ENCODE results near the gene PRDM11.
"Not testable (repeated sequence)": the region's sequence is repeated elsewhere in the genome, so short reads cannot be mapped to it uniquely, and the experiment has no call there.

PRDM11 gene

DNA sequence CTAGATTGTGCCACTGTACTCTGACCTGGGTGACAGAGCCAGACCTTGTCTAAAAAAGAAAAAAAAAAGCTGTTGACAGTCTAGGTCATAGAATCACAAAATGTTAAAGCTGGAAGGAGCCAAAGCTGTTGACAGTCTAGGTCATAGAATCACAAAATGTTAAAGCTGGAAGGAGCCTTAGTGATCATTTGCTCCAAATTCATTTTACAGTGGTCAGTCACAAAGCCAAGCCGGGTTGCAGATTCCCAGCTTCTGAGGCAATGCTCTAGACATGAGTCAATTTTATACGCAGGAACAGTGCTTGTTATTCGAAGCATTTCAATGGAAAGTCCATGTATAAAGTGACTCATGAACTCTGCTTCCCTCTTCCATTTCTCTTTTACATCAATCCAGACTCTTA, 92.3 kb downstream of the PRDM11 start:
- no peak for DNase-seq

DNA sequence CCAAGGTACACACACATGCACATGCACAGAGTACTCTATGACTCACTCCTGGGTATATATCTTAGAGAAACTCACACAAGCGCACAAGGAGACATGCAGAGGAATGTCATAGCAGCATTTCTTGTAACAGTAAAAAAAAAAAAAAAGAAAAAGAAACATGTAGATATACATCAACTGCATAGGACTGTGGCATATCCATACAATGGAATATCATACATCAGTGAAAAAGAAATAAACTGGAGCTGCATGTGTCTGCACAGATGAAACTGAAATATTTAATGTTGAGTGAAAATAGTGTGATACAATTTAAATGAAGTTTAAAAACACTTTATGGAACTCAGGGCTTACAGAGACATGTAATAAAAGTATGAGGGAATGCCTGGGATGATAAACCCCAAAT, 93.3 kb downstream of the PRDM11 start:
- no peak for DNase-seq

DNA sequence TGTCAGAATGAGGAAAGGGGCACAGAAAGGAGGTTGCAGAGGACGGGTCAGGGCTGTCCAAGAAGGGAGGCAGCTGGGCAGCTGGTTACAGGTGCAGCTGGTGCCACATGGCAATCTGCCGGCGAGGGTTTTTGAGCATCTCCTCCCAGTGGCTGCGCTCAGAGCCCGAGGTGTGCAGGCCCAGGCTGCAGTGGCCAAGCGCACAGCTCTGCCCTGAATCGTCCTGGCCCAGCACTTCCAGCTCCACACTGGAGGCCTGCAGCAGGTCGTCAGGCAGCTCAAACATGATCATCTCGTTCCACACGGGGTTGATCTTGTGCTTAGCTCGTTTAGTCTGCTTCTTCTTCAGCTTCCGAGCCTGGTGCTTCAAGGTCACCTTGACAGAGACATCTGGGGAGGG, 97.5 kb downstream of the PRDM11 start:
- DNase-seq: no peak

DNA sequence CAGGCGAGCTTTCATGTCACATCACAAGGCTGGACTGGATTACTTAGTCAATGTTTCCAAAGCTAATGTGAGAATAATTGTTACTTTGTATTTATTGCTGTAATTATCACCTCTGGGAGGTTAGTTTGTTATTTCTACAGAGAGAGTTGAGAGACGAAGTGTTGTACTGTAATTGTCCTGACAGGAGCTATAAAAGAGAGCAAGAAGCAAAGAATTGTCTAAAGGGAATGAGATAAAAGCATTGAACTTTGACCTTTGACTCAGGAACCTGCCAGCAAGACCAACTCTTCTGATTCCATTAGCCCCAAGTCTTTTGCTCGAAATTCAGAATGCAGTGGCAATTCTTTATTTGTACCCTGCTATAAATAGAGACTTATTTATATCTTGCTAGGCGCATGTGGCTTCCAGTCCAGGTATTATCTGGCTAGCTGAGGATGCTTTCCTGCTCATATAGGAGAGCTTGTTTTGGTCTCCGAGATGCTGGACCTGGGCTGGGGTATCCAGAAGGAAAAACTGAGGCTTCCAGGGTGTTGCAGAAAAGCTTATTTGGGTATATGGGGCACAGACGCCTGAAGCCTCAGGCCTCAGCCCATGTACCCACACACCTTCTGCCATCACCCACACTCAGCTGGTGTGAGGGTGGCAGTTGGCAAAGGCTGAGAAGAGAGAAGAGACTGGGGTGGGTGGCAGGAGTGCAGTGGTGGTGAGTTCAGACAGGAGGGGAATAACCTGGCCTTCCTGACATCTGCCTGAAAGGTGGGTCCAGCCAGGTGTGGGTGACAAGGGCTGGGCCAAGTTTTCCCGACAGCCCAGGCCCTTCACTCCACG, 99.0 kb downstream of the PRDM11 start:
- no peak for DNase-seq

DNA sequence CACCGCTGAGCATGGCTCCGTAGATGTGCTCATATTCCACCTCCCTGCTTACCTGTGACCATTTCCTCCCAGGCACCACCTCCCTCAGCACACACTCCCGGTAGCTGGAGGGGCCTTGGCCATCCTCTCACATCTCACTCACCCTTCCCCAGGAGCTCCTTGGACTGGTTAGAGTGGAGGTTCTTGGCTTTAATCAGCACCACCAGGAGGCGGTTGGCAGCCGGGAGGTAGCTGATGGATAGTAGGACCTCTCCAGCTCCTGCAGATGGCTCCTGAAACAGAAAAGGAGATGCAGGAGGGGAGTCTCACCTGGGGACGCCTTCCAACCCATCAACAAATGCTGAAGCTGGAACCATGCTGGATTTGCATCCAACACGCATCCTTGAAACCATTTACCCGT, 99.8 kb downstream of the PRDM11 start:
- no peak for DNase-seq

DNA sequence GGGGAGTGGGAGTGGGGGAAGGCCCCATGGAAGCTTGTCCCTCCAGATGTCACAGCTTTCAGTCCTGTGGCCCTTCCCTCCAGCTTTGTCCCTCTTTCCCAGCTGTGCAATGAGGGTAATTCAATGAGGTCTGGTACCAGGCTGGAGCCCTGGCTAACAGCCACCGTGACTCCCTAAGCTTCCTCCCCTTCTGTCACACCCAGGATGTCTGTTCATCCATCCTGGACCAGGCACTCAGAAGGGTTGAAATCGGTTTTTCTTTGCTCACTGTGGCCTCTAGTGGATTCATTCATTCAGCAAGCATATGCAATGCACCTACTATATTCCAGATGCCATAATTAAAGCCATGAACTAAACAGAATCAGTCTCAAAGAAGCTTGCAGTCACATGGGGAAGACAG, 101.0 kb downstream of the PRDM11 start:
- DNase-seq: no peak

DNA sequence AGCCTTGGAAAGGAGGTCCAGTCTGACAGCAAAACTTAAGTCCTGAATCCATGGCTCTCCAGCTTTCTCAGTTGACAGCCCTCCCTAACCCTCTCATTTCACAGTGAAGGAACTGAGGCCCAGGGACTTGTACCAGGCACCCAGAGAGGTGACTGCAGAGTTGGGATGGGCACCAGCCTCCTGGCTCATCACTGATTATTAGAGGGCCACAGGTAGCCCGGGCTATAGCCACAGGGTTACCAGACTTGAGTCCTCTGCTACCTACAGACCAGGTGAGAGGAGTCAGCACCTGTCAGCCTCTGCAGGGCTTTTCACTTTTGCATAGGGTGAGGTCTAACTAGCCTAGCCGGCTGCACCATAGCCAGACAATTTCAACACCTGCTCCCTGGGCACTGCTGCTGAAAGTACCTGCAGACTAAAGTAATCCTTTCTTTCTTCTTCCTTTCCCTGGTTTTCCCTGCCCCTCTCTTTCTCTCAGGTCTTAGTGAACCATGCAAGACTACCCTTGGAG, 102.1 kb downstream of the PRDM11 start:
- DNase-seq: no peak

DNA sequence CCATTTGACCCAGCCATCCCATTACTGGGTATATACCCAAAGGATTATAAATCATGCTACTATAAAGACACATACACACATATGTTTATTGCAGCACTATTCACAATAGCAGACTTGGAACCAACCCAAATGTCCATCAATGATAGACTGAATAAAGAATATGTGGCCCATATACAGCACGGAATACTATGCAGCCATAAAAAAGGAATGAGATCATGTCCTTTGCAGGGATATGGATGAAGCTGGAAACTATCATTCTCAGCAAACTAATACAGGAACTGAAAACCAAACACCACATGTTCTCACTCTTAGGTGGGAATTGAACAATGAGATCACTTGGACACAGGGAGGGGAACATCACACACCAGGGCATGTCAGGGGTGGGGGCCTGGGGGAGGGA, 102.9 kb downstream of the PRDM11 start:
- not testable (repeated sequence) for DNase-seq

DNA sequence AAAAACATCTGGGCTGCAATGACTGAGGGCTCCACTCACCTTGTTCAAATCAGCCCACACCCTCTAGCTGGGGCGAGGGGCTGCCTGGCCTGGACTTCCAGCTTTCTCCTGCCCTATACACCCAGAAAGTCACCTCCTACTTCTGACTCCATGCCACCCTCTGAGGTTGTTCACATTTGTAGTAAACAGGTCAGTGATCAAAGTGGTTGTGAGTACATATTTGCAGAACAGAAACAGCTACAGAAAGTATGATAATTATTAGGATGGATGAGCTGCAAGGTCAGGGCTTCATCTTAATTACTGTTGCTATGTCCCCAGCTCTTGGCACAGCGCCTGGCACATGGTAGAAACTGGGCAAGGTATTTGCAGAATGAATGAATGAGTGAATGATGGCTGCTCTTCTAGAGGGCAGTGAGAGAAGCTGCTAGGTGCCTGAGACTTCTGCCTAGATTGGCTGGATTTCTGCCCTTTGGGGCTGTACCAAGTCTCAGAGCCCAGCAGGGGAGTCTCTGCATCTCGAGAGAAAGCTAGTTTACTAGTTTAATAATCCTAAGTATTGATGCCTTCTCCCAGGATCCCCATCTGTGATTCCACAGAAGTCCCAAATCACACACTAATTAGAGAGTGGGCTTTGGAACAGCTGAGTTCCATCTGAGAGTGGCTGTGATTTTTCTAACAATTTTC, 103.7 kb downstream of the PRDM11 start:
- no peak for DNase-seq

DNA sequence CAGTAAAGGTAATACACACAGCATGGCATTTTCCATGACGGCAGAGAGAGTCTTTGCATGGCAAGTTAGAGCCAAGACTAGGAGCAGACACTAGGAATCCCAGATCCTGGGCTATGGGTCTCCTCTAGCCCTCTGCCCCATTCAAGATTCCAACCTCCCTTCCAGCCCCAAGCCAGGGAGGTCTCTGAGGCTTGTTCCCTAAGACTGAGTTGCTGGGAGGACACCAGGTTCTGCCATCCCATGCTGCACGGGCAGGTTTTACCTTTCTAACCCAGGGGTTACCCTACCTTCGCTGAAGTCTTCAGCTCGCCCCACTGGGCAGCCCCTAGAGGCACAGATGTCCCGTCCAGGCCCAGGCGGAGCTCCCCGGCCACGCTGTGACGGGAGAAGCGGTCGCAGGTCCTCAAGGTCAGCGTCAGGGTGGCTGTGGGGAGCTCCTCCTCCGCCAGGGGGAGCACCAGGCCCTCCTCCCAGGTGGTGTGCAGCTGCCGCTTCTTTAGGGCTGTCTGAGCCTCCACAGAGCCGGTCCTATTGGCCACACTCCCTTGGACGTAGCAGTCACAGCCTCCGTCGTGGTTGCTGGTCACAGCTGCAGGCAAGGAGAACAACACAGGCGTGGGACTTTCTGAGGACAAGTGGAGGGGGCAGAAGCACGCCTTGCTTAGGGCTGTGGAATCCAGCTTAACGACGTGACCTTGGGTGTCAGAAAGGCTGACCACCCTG, 105.9 kb downstream of the PRDM11 start:
- DNase-seq: no peak

DNA sequence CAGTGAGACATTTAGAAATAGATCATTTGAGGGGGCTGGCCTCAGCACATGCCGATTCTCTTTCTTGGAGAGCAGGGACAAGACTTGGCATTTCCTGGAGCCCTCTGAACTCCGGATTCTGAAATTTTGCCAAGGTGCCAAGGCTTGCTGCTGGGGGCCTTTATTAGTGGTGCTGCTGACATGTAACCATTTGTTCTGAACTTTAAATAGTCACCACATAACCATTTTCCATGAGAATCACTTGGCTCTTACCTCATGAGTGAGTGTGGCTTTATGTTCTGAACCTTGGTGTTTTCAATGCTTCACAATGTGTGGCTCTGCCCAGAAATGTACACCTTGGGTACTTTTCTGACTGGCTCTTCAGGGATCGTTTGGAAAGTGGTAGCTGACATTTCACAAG, 106.4 kb downstream of the PRDM11 start:
- no peak for DNase-seq

DNA sequence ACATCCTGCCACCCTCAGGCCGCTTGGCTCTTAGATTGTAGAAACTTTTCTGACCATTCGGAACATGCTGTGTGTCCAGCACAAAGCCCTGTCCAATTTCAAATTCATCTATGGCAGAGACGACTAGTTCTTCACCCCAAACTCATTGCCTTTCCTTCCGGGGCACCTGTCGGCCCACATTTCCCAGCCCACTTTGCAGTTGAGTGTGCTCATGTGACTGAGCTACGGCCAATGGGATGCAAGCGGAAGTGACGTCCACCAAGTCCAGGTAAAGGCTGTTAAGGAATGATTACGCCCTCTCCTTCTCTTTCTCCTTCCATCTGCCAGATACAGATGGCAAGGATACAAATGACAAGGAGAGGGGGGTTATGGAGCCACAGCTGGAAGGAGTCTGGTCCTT, 107.2 kb downstream of the PRDM11 start:
- no peak for DNase-seq

DNA sequence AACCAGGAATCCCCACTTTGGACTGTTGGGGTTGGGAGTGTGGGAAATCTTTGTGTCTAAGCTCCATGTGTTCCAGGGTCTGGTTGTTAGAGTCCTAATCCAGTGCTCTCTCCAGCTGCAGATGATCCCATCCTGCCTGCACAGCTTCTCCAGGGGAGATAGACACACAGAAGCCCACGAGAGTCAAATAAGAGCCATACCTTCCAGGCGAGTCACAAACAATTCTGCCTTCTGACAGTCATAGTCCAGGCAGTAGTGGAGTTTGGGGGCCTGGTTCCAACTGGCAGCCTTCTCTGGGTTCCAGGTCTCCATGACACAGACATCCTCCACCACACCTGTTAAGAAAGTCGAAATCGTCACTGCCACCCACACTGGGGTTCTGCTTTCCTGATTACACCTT, 107.6 kb downstream of the PRDM11 start:
- no peak for DNase-seq

DNA sequence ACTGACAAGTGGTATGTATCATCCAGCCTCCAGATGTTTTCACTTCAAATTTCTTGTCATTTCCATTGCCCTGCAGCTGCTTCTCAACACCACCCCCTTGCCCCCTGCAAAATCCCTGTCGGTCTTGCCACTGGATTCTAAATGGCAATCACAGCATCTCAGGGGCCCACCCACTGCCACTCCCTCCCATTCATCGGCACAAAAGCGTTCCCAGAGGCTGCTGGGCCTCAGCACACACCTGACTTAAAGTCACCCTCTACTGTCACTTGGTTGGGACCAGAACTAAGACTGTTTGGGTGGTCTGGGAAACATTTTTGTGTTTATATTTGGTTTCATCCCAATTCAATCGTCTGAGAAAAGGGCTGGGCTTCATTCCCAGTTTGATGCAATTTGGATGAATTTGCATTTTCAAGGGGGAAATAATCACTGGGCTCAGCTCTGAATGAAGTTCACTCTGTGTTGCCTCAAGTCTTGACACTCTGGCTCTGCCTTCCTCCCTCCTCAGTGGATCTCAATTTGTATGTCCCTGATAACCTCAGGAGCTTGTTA, 112.6 kb downstream of the PRDM11 start:
- DNase-seq: no peak

DNA sequence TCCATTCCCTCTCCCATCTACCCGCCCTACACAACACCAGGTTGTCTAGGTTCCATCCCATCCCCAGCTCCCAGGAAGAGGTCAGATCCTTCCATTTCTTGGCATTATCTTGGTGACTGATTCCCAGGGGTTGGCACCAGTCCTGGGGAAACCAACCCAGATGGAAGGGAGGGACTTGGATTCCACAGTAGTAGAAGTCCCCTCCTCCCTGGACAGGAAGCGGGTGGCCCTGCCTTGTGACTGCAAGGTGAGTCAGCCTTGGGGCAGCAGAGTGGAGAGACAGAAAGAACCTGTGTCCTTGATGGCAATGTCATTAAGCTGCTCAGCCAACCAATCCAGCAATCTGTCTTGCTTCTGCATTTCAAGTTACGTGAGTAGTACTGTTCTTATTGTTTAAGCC, 113.2 kb downstream of the PRDM11 start:
- no peak for DNase-seq

DNA sequence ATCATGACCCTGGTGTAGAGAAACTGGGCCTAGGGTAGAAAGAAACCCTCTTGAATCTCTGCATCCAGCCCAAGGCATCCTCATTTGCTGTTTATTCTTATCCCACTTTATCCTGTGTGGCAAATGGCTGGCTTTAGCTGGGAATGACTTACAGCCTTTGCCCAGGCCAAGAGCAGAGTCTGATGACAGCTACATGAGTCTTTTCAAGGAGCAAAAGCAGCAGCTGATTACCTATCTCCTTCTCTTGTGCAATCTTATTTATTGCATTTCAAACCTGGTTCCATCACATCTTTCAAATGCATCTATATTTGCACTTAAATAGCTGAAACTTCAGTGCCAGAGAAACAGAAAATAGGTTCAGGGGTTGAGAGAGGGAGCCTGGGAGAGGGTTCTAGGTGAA, 113.6 kb downstream of the PRDM11 start:
- no peak for DNase-seq

DNA sequence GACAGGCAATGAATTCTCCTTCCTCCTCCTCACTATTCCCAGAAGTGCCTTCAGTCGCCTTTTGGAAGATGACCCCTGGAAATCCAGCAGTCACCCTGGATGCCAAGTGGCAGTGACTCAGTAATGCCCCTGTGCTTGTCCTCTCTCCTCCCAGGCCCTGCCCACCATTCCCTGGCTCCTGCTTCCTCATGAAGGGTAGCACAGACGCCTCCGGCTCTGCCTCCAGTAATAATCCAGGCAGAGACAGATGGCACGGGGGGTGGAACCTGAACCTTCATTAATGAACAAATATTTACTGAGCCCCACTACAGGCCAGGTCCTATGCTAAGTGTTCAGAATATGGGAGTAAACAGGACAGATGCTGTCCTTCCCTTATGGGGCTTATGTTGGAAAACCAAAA, 116.5 kb downstream of the PRDM11 start:
- no peak for DNase-seq

DNA sequence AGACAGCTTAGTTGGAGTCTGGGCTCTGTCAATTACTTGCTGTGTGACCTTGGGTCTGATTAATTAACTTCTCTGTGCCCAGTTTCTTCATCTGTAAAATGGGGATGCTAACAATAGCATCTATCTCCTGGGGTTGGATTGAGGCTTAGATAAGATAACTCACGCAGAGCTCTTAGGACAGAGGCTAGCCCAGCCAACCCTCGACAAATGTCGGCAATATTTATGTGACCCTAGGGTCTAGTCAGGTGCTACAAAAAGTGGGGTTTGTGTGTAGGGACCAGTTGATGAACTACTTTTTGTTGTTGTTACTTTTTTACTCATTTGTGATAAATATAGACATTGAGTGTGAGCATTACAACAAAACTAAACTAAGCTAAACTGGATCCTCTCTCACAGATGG, 117.3 kb downstream of the PRDM11 start:
- no peak for DNase-seq

DNA sequence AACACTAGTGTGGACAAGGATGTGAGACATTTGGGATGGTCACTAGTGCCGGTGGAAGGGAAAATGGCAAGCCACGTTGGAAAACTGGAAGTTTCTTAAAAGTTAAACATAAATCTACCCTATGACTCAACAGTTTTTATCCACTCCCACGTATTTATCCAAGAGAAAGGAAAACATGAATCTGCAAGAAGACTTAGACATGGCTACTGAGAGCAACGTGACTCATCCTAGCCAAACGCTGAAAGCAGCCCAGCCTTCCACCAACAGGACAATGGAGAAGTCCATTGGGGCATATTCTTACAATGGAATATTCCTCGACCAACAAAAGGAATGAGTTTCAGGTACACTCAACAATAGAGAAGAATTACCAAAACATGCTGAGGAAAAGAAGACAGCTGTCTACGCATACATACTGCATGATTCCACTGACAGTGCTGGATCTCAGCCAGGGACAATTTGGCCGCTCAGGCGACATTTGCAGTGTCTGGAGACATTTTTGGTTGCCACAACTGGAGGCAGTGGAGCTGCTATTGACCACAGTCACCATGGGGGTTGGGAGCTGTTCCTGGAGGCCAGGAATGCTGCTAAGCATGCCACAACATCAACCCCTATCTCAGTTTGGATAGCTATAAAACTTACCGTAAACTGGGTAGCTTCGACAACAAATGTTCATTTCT, 118.5 kb downstream of the PRDM11 start:
- DNase-seq: no peak

DNA sequence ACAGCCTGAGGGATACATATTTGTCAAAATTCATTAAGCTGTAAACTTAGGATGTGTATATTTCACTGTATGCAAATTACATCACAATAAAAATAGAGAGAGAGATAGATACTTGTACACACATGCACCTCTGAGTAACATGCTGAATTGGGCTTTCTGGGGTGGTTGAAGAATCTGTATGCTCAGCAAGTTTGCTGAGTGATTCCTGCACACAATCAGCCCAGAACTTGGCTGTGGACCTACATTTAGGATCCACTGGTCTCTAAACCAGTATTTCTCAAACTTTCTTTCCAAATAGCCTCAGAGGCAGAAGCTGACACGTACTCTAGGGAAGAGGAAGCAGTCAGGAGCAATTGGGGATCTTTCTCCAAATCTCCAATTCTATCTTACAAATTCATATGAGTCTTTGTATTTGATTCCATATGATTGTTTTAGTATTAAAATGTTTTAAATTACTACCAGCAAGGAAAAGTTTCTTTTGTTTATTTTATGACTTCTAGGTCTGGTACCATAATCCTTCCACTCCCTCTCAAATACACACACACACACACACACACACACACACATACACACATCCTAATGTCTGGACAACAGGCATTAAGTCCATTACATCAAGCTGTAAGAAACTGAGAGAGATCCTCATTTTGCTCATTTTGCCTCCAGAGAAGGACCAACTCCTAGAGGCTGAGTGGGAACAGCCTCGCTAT, 119.7 kb downstream of the PRDM11 start:
- DNase-seq: no peak

DNA sequence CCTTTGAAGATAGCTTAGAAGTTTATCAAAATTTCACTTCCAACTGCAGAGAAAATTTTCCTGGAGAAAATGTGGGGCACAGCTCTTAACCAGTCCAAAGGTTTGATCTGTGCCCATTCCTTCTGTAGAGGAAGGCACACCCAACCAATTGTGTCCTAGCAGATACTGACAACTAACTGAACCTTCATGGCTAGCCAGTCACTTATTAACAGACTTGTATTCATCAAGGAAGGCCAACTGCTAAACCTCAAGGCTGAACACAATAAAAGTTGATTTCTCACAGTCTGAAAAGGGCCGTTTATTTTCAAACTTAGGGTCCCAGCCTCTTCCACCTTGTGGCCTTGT, 120.2 kb downstream of the PRDM11 start:
- DNase-seq: no peak

DNA sequence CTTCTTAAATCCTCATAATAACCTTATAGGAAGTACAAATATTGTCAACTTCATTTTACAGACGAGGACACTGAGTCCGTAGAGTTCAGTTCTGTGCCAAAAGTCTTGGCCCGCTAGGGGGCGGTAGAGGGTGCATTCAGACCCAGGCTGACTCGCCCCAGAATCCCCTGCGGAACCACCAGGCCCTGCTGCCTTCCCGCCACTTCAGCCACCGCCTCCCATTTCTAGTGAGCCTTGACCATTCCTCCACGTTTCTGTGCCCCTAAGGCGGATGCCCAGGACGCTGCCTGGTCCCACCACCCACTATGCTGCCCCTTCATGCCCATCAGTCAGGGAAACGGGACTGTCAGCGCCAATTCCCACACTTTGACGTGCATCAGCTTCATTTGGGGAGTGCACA, 120.6 kb downstream of the PRDM11 start:
- no peak for DNase-seq

Measured in activated CD4-positive, alpha-beta T cell treated with anti-CD3 and anti-CD28 coated beads, Interleukin-2, amount 50 U/mL, for 4 hours (primary cell).